Endothelial cell of hepatic sinusoid (primary cell): ENCODE results near the gene LYZL4.

ENCODE experiments used
- in situ Hi-C: cut with HindIII; loops from 2 replicates; pipeline ENCODE4 v1.10.0; 2017; ENCODE audit warnings: low sequenced_read_pairs

The LYZL4 gene

DNA sequence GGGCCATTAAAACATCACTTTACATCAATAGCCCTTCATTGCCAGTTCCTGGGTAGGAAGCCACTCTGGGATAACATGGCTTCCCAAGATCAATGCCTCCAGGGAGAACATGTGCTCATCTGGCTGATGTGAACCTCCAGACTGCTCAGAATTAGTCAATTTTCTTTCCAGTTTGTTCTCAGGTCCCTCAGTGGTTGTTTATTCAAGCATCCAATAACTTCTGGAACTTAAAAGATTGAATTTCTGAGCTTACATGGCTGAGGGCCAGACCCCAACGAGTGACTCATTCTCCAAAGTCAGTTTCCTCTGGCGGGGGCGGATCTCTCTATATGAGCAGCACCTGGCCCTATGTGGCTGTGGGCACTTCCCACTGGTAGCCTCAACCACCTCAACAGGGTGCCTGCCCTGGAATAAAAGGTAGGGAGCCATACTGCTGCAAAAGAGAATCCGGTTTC, 34.0 kb downstream of the LYZL4 start:
- in situ Hi-C loops: no loop called here

DNA sequence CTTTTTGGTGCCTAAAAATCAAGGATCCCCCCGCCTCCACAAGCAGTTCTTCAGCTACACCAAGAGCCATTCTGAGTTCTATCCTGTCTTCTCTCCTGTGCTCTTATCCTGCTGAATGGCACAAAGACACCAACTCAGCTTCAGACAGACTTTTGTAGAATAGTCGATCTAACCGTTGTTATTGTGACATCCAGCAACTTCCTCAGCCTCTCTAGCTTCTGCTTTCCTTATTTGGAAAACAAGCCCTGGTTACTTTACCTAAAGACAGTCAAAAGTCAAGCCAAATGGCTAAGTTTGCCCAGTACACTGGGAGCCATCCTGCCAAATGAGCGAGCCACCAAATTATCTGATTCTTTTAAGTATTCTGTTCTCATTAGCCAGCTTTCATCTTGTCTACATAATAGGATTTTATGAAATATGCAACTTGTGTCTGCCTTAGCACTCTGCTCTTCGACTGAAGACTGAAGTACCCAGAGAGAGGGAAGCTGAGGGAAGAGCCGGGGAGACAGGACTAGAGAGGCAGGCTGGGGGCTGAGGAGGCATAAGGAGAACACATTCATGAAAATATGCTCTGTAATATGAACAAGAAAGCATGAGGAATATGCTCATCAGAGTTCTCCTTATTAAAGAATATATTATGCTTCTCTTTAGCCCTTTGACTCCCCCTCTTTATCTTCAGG, 35.1 kb downstream of the LYZL4 start:
- in situ Hi-C loops: no loop called here

DNA sequence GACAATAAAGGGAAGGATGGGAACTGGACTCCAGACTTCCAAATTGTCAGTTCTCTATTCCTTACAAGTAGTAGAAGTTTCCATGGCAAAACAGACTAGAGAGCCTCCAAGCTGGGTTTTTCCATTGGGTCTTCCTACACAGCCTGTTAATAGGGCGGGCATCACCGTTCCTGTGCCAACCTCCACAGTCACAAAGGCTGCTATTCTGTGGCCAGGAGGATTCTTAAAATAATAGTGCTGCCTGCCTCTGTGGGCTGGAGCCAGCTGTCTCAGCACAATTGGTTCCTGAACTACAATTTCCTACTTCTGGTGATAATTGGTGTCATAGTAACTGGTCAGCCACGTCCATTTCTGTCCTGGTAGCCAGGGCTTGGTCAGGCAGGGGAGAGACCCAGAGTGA, 38.6 kb downstream of the LYZL4 start:
- in situ Hi-C loops: no loop called here

DNA sequence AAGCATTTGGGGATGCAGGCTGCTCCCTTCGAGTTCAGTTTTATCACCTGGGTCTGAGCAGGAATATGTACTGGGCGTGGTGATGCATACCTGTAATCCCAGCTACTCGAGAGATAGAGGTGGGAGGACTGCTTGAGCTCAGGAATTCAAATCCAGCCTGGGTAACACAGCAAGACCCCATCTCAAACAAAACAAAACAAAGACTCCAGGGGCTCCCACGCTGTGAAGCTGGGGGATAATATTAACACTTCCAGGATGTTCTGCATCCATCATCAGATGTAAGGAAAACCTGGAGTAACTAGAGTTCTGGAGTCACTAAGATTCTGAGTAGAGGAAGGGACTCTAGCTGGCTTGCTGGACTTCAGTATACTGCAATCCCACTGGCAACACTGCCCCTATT, 40.6 kb downstream of the LYZL4 start:
- in situ Hi-C loops: no loop called here

DNA sequence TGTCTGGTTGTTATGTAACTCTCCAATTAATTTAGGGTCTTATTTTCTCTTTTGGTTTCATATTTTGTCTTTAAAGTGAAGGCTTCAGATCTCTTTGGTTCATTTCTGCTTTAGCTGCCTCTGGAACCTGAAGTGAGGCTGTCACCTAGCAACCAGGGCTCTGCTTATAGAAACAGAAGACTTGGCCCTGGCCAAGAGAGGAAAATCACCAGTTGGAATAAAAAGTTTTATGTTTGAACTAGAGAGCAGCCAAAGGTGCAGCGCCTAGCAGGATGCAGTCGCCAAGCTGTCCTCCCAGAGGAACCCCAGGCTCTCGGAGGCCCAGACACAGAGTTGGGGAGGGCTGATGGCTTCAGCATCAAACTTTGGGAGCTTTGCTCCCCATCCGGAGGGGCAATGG, 41.1 kb downstream of the LYZL4 start:
- in situ Hi-C loops: no loop called here

DNA sequence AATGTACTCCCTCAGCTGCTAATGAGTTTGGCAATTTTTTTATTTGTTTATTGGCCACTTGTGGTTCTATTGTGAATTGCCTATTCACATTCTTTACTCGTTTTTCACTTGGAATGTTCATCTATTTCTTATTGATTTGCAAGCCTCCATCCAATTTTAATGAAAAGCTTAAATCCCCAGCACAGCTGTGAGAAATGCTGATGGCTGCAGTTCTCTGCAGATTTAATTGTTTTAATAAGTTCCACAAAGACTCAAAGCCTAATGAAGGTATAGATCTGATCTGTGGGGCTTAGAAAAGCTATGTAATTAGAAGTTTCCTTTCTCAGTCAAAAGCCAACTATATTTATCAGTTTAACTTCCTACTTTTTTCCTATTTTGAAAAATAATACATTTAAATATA, 41.5 kb downstream of the LYZL4 start:
- in situ Hi-C loops: no loop called here

DNA sequence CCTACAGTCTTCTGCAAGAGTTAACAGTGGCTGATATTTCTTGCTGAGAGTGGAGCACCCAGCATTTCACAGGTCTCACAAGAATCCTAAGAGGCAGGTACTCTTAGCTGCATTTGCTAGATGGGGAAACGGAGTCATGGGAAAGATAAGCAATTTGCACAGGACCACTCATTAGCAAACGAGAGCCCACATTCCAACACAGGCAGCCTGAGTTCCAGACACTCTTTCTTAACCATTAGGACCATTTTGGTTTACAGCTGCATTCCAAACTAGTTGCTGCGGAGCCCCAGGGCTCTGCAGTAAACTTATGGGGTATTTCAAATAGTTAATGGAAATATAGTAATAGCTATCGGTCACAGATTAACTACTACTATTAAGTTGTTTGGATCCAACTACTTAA, 42.5 kb downstream of the LYZL4 start:
- in situ Hi-C loops: no loop called here

DNA sequence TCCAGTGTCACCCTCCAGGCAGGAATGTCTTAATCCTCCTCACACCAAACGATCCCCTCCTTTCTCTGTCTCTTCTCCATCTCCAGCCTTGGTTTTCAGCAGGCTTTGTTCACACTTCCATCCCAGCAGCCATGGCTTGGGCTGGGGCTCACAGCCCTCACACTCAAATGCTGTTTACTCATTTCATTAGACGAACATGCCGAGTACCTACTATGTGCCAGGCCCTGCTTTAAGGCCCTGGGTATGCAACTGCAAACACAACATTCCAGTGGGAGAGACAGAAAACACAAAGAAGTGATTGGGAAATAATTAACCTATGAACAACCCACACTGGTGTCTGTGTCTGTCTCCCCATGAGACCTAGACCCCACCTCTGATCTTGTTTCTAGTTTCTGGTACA, 43.9 kb downstream of the LYZL4 start:
- in situ Hi-C loops: no loop called here

DNA sequence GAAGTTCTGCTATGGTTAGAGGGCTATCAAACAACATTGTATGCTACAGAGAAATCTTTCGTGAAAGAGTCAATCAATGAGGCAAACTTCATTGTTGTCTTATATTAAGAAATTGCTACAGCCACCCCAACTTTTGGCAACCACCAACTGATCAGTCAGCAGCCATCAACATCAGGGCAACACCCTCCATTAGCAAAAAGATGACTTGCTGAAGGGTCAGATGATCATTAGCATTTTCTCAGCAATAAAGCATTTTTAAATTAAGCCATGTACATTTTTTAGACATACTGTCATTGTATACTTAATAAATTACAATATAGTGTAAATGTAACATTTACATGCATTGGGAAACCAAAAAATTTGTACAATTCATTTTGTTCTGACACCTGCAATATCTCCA, 53.1 kb downstream of the LYZL4 start:
- in situ Hi-C loops: no loop called here

DNA sequence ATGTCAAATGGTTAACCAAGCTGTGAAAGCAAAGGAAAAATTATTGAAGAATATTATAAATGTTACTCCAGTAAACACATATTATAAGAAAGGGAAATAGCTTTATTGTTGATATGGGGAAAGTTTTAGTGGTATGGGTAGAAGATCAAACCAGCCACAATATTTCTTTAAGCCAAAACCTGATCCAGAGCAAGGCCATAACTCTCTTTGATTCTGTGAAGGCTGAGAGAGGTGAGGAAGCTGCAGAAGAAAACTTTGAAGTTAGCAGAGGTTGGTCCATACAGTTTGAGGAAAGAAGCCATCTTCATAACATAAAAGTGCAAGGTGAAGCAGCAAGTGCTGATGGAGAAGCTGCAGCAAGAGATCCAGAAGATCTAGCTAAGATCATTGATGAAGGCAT, 54.8 kb downstream of the LYZL4 start:
- in situ Hi-C loops: no loop called here

DNA sequence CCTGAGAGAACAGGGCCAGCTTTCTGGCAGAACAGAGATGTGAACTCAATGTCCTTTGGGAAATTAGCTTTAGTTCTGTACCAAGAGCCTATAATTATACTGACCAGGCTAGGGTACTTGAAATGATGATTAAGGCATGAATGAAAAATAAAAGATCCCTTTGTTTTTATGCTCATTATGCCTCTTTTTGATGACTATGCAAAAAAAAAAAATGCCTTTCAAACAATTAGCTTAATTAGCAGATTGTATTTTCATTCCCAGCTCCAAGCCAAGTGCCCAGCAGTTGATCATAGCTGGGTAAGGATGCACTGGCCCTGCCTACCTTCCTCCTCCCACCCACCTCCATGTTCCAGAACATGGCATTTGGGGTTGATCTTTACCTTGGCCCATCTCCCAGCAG, 56.8 kb downstream of the LYZL4 start:
- in situ Hi-C loops: no loop called here

DNA sequence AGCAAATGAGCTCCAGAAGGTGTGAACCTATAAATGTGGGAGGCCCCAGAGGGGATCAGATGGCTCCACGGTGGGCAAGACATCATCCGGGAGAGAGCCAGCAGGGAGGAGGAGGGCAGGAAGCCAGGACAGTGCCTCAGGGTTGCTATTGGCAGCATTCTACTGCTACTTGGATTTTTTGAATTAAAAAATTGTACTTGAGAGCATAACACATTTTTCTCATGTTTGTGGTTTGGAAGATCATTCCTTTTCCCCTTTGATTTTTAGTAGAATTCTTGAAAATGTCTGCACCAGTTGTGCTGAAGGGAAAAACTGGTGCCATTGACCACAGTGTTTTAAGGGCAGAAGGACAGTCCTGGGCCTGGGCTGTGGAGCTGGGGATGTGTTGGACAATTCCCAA, 59.2 kb downstream of the LYZL4 start:
- in situ Hi-C loops: no loop called here

DNA sequence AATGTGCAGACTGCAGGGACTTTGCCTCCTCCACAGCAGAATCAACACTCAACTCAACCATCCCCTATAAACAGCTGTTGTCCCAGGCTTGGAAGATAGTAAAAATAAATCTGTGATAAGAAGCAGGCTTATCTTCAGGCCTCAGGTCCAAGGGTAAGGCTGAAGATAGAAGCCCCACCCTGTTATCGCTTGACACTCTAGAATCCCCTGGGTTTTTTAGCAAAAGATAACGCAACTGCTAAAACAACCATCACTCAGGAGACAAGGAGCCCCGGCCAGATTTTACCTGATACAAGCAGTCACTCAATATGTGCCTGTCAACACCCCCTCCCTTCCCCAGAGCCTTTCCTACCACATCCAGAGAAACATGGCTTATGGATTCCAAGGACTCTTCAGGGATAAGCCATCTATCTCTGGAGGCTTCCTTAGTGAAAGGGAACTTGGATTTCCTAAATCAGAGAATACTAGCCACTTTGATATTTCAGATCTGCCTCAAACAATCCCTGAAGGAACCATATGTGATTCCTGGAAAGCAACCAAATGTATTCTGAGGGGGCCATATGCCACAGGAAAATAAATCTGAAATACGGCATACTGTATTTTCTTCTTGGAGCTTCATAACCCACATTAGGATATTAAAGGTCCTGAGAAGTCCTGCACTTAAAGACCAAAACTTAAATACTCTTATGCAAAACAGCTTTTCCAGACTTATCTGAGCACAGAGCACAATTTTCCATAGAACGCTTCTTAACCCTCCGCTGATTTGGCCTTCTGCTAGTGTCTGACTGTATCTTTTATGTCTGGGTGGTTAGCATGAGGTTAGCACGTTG, 60.4 kb downstream of the LYZL4 start:
- in situ Hi-C loops: loop anchor here (5.0 kb wide), 1 partner anchor 77 kb away; no protein-coding TSS in a partner anchor

DNA sequence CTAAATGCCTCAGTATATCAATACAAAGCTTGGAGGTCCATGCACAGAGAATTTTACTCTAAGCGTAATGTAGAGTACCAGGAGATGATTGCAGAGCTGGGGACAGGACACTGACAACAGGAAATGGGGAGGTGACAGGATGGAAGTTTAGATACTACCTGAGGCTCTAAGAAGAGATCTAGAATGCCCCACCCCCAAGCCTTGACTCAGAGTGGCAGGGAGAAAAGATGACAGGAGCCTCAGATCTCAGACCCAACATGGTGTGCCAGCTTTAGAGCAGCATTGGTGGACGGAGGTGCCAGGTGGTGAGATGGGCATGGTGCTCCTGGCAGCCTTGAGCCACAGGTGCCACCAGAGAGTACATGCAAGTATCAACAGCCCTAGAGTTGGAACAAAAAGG, 62.5 kb downstream of the LYZL4 start:
- in situ Hi-C loops: loop anchor here (5.0 kb wide), 1 partner anchor 79 kb away; no protein-coding TSS in a partner anchor
